Stimulated activated CD4-positive, alpha-beta T cell treated with anti-CD3 and anti-CD28 coated beads, Interleukin-4, amount 100 ng/mL, for 1 hour (primary cell): ENCODE data around the gene ZNF410.
"Not testable (repeated sequence)": the region's sequence is repeated elsewhere in the genome, so short reads cannot be mapped to it uniquely, and the experiment has no call there.

Source experiments
- DNase-seq: peaks from one replicate; pipeline ENCODE4 v3.0.0-alpha.2; 2020

Gene ZNF410

GRCh38 chr14:73887318-73887616 lies 608 bp downstream of the ZNF410 start:
- no peak for DNase-seq

GRCh38 chr14:73887694-73888459 lies 1.2 kb downstream of the ZNF410 start:
- DNase-seq: no peak

GRCh38 chr14:73888460-73888725 lies 1.7 kb downstream of the ZNF410 start:
- no peak for DNase-seq

GRCh38 chr14:73888971-73889370 lies 2.3 kb downstream of the ZNF410 start:
- no peak for DNase-seq

GRCh38 chr14:73889376-73889775 lies 2.7 kb downstream of the ZNF410 start:
- DNase-seq: no peak

- DNase-seq: not testable (repeated sequence)
Observed at GRCh38 chr14:73894180-73894687, 7.6 kb downstream of the ZNF410 start.

- no peak for DNase-seq
Observed at GRCh38 chr14:73895939-73896338, 9.3 kb downstream of the ZNF410 start.

GRCh38 chr14:73896521-73896920 lies 9.9 kb downstream of the ZNF410 start:
- DNase-seq: no peak

GRCh38 chr14:73903028-73903427 lies 16.4 kb downstream of the ZNF410 start:
- DNase-seq: no peak

- no peak for DNase-seq
Observed at GRCh38 chr14:73909681-73910080, 23.0 kb downstream of the ZNF410 start.

- DNase-seq: no peak
Observed at GRCh38 chr14:73913256-73913655, 26.6 kb downstream of the ZNF410 start.

GRCh38 chr14:73916324-73916723 lies 29.7 kb downstream of the ZNF410 start:
- no peak for DNase-seq

- not testable (repeated sequence) for DNase-seq
Observed at GRCh38 chr14:73919457-73919856, 32.8 kb downstream of the ZNF410 start.

- no peak for DNase-seq
Observed at GRCh38 chr14:73924337-73924736, 37.7 kb downstream of the ZNF410 start.

GRCh38 chr14:73935666-73936065 lies 49.0 kb downstream of the ZNF410 start:
- DNase-seq: no peak

- DNase-seq: no peak
Observed at GRCh38 chr14:73936548-73936947, 49.9 kb downstream of the ZNF410 start.

GRCh38 chr14:73937012-73937411 lies 50.4 kb downstream of the ZNF410 start:
- no peak for DNase-seq

GRCh38 chr14:73942180-73942579 lies 55.5 kb downstream of the ZNF410 start:
- DNase-seq: no peak

- DNase-seq: no peak
Observed at GRCh38 chr14:73943083-73943482, 56.4 kb downstream of the ZNF410 start.

GRCh38 chr14:73944432-73945158 lies 57.9 kb downstream of the ZNF410 start:
- no peak for DNase-seq

GRCh38 chr14:73945159-73945670 lies 58.6 kb downstream of the ZNF410 start:
- DNase-seq: no peak

GRCh38 chr14:73949752-73950734 lies 63.4 kb downstream of the ZNF410 start, which contains the start of the genes COQ6 and FAM161B:
TSS of gene COQ6 (plus strand) at chr14:73950302. CDS start at chr14:73950333, 31 bp downstream.
TSS of gene FAM161B (minus strand) at chr14:73950094. CDS start at chr14:73950026, 68 bp downstream.
- DNase-seq: peak; percentile 88

- no peak for DNase-seq
Observed at GRCh38 chr14:73953731-73954130, 67.1 kb downstream of the ZNF410 start.
